OCI-LY3 (cell line): Measurements from ENCODE around the gene BHLHE41.

Experiments
- EZH2phosphoT487 ChIP-seq: fragments of 200-600 bp; shearing (Covaris generic); IDR thresholded peaks from 2 replicates; pipeline ENCODE4 v1.6.1; 2018; ENCODE audit warnings: antibody characterized with exemption, mixed run types, low read depth
- TF ChIP-seq, protein P1 (sequence below): fragments of 200-600, 300-600 bp; sonication (generic); IDR thresholded peaks from 2 replicates; pipeline ENCODE4 v1.5.1; 2014; ENCODE audit warnings: antibody characterized with exemption, low read length, low read depth

DNA sequence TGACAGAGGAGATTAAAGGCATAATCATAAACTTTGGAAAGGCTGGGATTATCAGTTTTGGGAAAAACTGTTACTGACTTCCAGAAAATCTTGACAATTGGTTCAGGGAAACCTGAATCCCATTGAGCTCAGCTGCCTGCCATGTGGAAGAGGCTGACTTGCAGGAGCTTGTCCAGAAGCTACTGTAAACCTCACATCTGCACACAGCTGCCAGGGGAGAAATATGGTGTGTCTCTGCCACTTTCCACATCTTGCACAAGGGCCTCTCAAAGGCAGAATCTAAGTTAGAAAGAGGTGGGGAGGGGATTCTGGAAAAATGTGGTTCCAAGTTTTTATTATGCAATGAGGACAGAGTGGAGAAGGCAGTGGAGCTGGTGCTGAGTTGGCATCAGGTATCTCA, 8.7 kb upstream of the BHLHE41 start:
- TF ChIP-seq, protein P1, sequence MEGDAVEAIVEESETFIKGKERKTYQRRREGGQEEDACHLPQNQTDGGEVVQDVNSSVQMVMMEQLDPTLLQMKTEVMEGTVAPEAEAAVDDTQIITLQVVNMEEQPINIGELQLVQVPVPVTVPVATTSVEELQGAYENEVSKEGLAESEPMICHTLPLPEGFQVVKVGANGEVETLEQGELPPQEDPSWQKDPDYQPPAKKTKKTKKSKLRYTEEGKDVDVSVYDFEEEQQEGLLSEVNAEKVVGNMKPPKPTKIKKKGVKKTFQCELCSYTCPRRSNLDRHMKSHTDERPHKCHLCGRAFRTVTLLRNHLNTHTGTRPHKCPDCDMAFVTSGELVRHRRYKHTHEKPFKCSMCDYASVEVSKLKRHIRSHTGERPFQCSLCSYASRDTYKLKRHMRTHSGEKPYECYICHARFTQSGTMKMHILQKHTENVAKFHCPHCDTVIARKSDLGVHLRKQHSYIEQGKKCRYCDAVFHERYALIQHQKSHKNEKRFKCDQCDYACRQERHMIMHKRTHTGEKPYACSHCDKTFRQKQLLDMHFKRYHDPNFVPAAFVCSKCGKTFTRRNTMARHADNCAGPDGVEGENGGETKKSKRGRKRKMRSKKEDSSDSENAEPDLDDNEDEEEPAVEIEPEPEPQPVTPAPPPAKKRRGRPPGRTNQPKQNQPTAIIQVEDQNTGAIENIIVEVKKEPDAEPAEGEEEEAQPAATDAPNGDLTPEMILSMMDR, result no peak
- TF ChIP-seq EZH2phosphoT487, result no peak
